HCT116 (cell line): ENCODE results near the gene SOBP. TPM values are rescaled to one million over a fixed set of nuclear protein-coding genes. Genes with fewer than 3 reads are reported as not detected.

Source experiments
- ATAC-seq: fragments of 200-7000 bp; cut with Tn5 transposase; 2 replicates; pipeline ENCODE4 v1.9.1; 2020; ENCODE audit warnings: mild to moderate bottlenecking, moderate library complexity
- BruUV-seq: library from RNA; stranded (reverse); fragments of 400-500 nt; replicated peaks from 2 replicates; lab custom pipeline; 2021; lab: Mats Ljungman, UMichigan
- CTCF ChIA-PET: fragments of 300-600 bp; sonication (Branson Sonifier 250); formaldehyde crosslinking; loops from one replicate; lab custom pipeline; 2021; ENCODE audit warnings: antibody characterized with exemption; lab: Charles Lee
- POLR2A ChIA-PET: fragments of 300-600, 350-600 bp; sonication (Branson Sonifier 250); formaldehyde crosslinking; loops from one replicate; lab custom pipeline; 2021; ENCODE audit warnings: antibody characterized with exemption; lab: Charles Lee
- RAD21 ChIA-PET, 2 experiments: fragments of 300-600 bp; sonication (Branson Sonifier 250); formaldehyde crosslinking; loops; one replicate each; lab custom pipeline; 2023; ENCODE audit warnings: low total read pairs in 2 of 2; ENCODE audit not compliant: uncharacterized antibody in 2 of 2, unreplicated experiment in 2 of 2, low non-redundant PET in 1 of 2; lab: Charles Lee
- DNase-seq: peaks from one replicate; pipeline ENCODE4 v3.0.0-alpha.2; 2010; ENCODE audit warnings: low read depth, low spot score
- H2AFZ ChIP-seq: fragments of 200-600 bp; shearing (Covaris generic), sonication (generic); 2 replicates; pipeline ENCODE4 v1.6.1; 2017; ENCODE audit warnings: low read depth, mixed run types, mixed read lengths, antibody characterized with exemption, low read length; ENCODE audit not compliant: poor library complexity, severe bottlenecking
- H3K27ac ChIP-seq: 2 replicates; pipeline ENCODE4 v1.5.1; 2012; ENCODE audit warnings: low read depth, low read length
- H3K27me3 ChIP-seq: fragments of 200-600 bp; sonication (generic); 2 replicates; pipeline ENCODE4 v1.6.1; 2016; ENCODE audit warnings: mixed run types, low read length, mixed read lengths; ENCODE audit not compliant: insufficient read depth
- H3K36me3 ChIP-seq, 2 experiments: fragments of 200-500 bp in 1 of 2; fragments of 200-600 bp in 1 of 2; sonication (Bioruptor generic) in 1 of 2; sonication (generic) in 1 of 2; 2 replicates each; pipeline versions ENCODE4 v1.5.1 to v1.6.1; 2014 to 2016; ENCODE audit warnings: low read length in 2 of 2, inconsistent platforms in 1 of 2, mixed read lengths in 1 of 2, mixed run types in 1 of 2; ENCODE audit not compliant: insufficient read depth in 2 of 2, control insufficient read depth in 1 of 2
- H3K4me1 ChIP-seq, 2 experiments: fragments of 200-600 bp in 1 of 2; sonication (generic) in 1 of 2; 2 replicates each; pipeline versions ENCODE4 v1.5.1 to v1.6.1; 2012 to 2017; ENCODE audit warnings: low read length in 2 of 2, inconsistent platforms in 1 of 2, mild to moderate bottlenecking in 1 of 2, mixed read lengths in 1 of 2, mixed run types in 1 of 2, moderate library complexity in 1 of 2; ENCODE audit not compliant: insufficient read depth in 2 of 2, control insufficient read depth in 1 of 2
- H3K4me2 ChIP-seq: fragments of 200-600 bp; sonication (generic); 2 replicates; pipeline ENCODE4 v1.6.1; 2017; ENCODE audit warnings: mixed run types, low read length, mixed read lengths
- H3K4me3 ChIP-seq, 2 experiments: fragments of 200-600 bp in 1 of 2; sonication (generic) in 1 of 2; replicated peaks in 1 of 2; 2 replicates each; pipeline ENCODE4 v1.5.1; 2011 to 2016; ENCODE audit warnings: low read length in 2 of 2, control low read depth in 1 of 2, low read depth in 1 of 2, mild to moderate bottlenecking in 1 of 2, mixed read lengths in 1 of 2, mixed run types in 1 of 2
- H3K79me2 ChIP-seq: fragments of 200-600 bp; sonication (generic); 2 replicates; pipeline ENCODE4 v1.6.1; 2017; ENCODE audit warnings: mild to moderate bottlenecking, mixed run types, low read length, moderate library complexity, mixed read lengths; ENCODE audit not compliant: insufficient read depth
- H3K9ac ChIP-seq: fragments of 200-600 bp; sonication (generic); 2 replicates; pipeline ENCODE4 v1.6.1; 2016; ENCODE audit warnings: low read length, mixed read lengths
- H3K9me2 ChIP-seq: fragments of 200-600 bp; sonication (generic), shearing (Covaris generic); 2 replicates; pipeline ENCODE4 v1.6.1; 2017; ENCODE audit warnings: mixed run types, mild to moderate bottlenecking, moderate library complexity; ENCODE audit not compliant: insufficient read depth
- H3K9me3 ChIP-seq, 2 experiments: fragments of 200-500 bp in 1 of 2; fragments of 200-600 bp in 1 of 2; sonication (Bioruptor generic) in 1 of 2; sonication (generic) in 1 of 2; 2 replicates each; pipeline ENCODE4 v1.6.1; 2014 to 2017; ENCODE audit warnings: low read length in 2 of 2, mixed read lengths in 2 of 2, inconsistent platforms in 1 of 2, low read depth in 1 of 2, mild to moderate bottlenecking in 1 of 2, mixed run types in 1 of 2, moderate library complexity in 1 of 2; ENCODE audit not compliant: control insufficient read depth in 1 of 2, insufficient read depth in 1 of 2
- H4K20me1 ChIP-seq: fragments of 200-600 bp; sonication (generic), shearing (Covaris generic); 2 replicates; pipeline ENCODE4 v1.6.1; 2017; ENCODE audit warnings: mixed run types, mild to moderate bottlenecking, moderate library complexity; ENCODE audit not compliant: insufficient read depth
- CBX3 ChIP-seq: IDR thresholded peaks from 2 replicates; pipeline ENCODE4 v1.6.1; 2012; ENCODE audit warnings: low read depth
- CEBPB ChIP-seq: IDR thresholded peaks from 2 replicates; pipeline ENCODE4 v1.6.1; 2012; ENCODE audit warnings: low read depth
- EGR1 ChIP-seq: IDR thresholded peaks from 2 replicates; pipeline ENCODE4 v1.6.1; 2012; ENCODE audit warnings: low read depth
- ELF1 ChIP-seq: IDR thresholded peaks from 2 replicates; pipeline ENCODE4 v1.6.1; 2012; ENCODE audit warnings: low read depth, borderline replicate concordance
- FOSL1 ChIP-seq: IDR thresholded peaks from 2 replicates; pipeline ENCODE4 v1.6.1; 2012; ENCODE audit warnings: low read depth
- MAX ChIP-seq: IDR thresholded peaks from 2 replicates; pipeline ENCODE4 v1.6.1; 2012
- POLR2AphosphoS5 ChIP-seq: IDR thresholded peaks from 2 replicates; pipeline ENCODE4 v1.6.1; 2011; ENCODE audit warnings: mild to moderate bottlenecking, low read depth, low read length, moderate library complexity
- RAD21 ChIP-seq: IDR thresholded peaks from 2 replicates; pipeline ENCODE4 v1.6.1; 2012; ENCODE audit warnings: low read depth, mild to moderate bottlenecking
- REST ChIP-seq: IDR thresholded peaks from 2 replicates; pipeline ENCODE4 v1.6.1; 2012; ENCODE audit warnings: low read depth
- SIN3A ChIP-seq: IDR thresholded peaks from 2 replicates; pipeline ENCODE4 v1.6.1; 2012; ENCODE audit warnings: low read depth
- SRF ChIP-seq: IDR thresholded peaks from 2 replicates; pipeline ENCODE4 v1.6.1; 2012; ENCODE audit warnings: low read depth
- YY1 ChIP-seq: IDR thresholded peaks from 2 replicates; pipeline ENCODE4 v1.6.1; 2011; ENCODE audit warnings: low read length, low read depth, moderate library complexity, mild to moderate bottlenecking; ENCODE audit not compliant: insufficient replicate concordance; ENCODE audit errors: extremely low read depth
- ZFX ChIP-seq: fragments of 450-650 bp; IDR thresholded peaks from 2 replicates; pipeline ENCODE4 v1.6.1; 2017
- ZNF274 ChIP-seq: fragments of 200-500 bp; sonication (Bioruptor generic); IDR thresholded peaks from 2 replicates; pipeline ENCODE4 v1.6.1; 2014; ENCODE audit warnings: mild to moderate bottlenecking, low read depth, low read length, inconsistent platforms
- intact Hi-C: fragments of 100-400 bp; cut with micrococcal nuclease; formaldehyde crosslinking; loops from 2 replicates; pipeline ENCODE4 v1.10.0; 2022
- total RNA-seq: library from RNA; stranded (reverse); gene quantifications from one replicate; pipeline ENCODE4 v1.2.1, GENCODE V29; 2021; ENCODE audit not compliant: unreplicated experiment

Gene SOBP
- total RNA-seq, 1 experiment from 2014 or later: 2.6 TPM

- Histone ChIP-seq H3K27me3 (no peaks in the 10 kb centered on the region), H3K9me3 (no peaks in the 10 kb centered on the region), H3K4me2 (no peak overlapping the region), H3K79me2 (no peaks in the 10 kb centered on the region), H3K36me3 (no peaks in the 10 kb centered on the region), H3K9me2 (no peaks in the 10 kb centered on the region), H3K4me1 (peaks cover 5 to 13% of the 10 kb centered on the region in 2 experiments; a peak in 3 of 4 replicates), H3K27ac (no peak overlapping the region), H3K4me3 (no peak overlapping the region), H3K9ac (no peak overlapping the region), H2AFZ (no peak overlapping the region), H4K20me1 (no peaks in the 10 kb centered on the region)
- no peak for TF ChIP-seq ZNF274
- TF ChIP-seq CBX3: no peak
- TF ChIP-seq ZFX: no peak
- no peak for TF ChIP-seq FOSL1
- TF ChIP-seq REST: no peak
- no peak for TF ChIP-seq SRF
- TF ChIP-seq MAX: no peak
- TF ChIP-seq CEBPB: no peak
- no peak for TF ChIP-seq RAD21
- no peak for TF ChIP-seq ELF1
- TF ChIP-seq EGR1: no peak
- TF ChIP-seq YY1: no peak
- TF ChIP-seq POLR2AphosphoS5: no peak
- no peak for TF ChIP-seq SIN3A
- CTCF ChIA-PET: no interaction called here
- DNase-seq (no peak), ATAC-seq (no peak)
- intact Hi-C loops: no loop called here
- RAD21 ChIA-PET: no interaction called here
- no TSS peak for BruUV-seq
- POLR2A ChIA-PET: no interaction called here
Measured at GRCh38 chr6:107626645-107627044, 136.7 kb downstream of the SOBP start.
